Muscle of arm (tissue), 12 donors: ENCODE measurements around the gene CEMP1. TPM values are rescaled to one million over a fixed set of nuclear protein-coding genes. Genes with fewer than 3 reads are reported as not detected.

ENCODE experiments used
- DNase-seq: peaks from one replicate; pipeline ENCODE4 v3.0.0-alpha.2; 2013
- polyA plus RNA-seq, 12 donors: library from polyadenylated mRNA; unstranded; fragments of 120-200 nt; gene quantifications; one replicate each; pipeline ENCODE4 v1.2.1, GENCODE V29; 2013; ENCODE audit not compliant: insufficient read length in 12 of 12

CEMP1 gene
- polyA plus RNA-seq, 12 donors = 1.4 to 3.2 (median 1.9) TPM; not detected in 3

GRCh38 chr16:2505695-2506094, 25.5 kb downstream of the CEMP1 start:
- DNase-seq = no peak

DNA sequence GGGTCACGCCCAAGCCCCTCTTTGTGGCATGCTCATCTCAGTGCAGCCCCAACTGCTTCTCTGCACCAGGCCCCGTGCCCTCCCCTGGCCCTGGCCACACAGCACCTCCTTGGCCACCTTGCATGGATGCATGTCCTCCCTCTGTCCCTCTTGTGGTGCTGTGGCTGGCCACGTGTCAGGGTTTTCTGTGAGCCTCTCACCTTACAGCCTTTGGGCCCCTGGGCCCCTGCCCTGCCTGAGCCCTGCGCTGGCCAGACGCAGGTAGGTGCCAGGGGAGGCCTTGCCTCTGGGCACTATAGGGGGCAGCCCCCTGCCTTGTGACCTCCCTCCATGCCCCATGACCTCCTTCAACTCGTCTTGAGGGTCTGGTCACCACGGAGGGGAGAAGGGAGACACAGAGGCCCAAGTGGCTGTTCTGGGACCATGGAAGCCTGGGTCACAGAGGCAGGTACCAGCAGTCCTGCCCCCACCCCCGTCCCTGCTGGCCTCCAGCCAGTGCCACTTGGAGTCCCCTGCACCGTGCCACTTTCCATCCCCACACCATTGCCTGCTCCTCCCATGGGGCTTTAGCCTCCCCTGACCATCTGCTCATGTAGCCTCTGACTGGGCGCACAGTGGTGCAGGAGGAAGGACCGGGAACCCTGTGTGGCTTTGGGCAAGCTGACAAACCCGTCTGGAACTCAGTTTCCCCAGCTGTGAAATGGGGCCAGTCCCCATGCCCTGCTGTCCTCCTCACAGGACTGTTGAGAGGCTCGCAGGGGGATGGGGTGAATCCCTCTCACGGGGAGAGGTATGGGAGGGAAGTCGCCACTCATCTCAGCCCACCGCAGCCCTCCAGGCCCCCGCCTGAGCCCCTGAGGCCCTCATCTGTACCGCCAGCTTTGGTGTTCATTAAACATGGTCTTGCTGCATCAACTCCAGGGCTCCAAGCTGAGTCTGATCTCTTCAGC, 29.0 kb downstream of the CEMP1 start:
- DNase-seq = no peak

- DNase-seq = peak; percentile 92
These were observed 30.1 kb downstream of the CEMP1 start for GRCh38 chr16:2500918-2501750.

- DNase-seq = no peak
These were observed 30.7 kb downstream of the CEMP1 start for GRCh38 chr16:2500430-2500917.

DNA sequence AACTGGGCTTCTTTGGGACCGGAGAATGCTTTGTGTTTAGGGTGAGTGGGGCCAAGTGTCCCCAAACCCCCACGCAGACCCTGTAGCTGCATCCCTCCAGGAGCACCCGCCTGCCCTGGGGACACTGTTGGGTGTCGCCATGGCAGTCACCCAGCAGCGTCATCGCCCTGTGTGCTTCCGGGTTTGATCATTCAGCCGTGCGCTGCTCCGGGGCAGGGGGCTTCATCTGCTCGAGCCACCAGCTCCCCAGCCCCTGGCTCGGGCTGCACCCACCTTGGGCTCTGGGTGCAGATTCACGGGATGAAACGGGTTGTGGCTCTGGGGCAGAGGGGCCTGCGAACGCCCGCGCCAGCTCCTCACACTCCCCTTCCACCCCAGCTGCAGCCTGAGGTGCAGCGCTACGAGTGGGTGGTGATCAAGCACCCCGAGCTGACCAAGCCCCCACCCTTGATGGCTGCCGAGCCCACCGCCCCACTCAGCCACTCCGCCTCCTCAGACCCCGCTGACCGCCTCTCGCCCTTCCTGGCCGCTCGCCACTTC, 31.2 kb downstream of the CEMP1 start:
- DNase-seq = no peak

DNA sequence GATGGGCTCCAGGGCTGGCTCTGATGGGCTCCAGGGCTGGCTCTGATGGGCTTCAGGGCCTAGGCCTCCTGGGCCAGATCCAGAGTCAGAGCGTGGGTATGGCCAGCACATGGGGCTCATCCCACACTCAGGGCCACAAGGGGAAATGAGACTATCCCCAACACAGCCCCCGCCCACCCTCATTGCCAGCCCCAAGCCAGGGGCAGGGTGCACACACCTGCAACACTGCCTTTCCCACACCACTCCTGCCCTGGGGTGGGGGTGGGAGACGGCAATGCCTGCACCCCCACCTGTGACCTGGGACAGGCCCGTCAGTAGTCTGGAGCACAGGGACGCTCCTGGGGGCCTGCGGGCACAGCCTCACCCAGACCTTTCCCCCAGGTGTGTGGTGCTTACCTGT, 31.8 kb downstream of the CEMP1 start:
- no peak for DNase-seq

GRCh38 chr16:2498531-2499253, 32.5 kb downstream of the CEMP1 start:
- no peak for DNase-seq

DNA sequence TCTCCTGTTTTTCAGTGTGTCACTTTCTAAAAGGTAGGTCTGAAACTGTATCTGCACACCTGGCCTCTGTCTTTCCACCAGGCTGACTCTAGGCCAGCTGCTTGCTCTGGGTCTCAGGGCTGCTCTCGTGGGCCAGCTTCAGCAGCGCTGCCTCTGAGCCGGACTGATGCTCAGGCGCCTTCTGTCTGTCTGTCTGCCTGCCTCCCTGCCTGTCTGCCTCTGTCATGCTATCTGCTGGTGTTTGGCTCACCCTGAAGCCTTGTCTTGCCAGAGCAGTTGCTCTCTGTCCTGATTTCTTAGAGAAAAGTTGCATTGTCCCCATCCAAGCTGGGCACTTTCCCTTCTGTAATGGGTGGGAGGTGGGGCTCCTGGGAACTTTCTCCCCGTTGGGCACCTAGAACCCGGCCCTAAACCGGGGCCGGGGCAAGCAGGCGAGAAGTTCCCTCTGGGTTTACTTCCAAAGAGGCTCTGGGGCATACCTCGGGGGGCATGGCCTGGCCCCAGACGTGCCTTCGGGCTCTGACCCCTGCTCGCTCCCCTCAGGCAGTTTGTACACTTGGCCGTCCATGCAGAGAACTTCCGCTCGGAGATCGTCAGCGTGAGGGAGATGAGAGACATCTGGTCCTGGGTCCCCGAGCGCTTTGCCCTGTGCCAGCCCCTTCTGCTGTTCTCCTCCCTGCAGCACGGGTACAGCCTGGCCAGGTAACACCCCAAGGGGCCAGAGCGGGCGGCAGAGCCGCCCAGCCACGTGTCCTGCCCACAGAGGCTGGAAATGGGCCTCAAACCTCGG, 33.3 kb downstream of the CEMP1 start:
- DNase-seq = no peak

- no peak for DNase-seq
These were observed 34.0 kb downstream of the CEMP1 start for GRCh38 chr16:2497116-2497630.

GRCh38 chr16:2496223-2497115, 34.7 kb downstream of the CEMP1 start:
- no peak for DNase-seq

DNA sequence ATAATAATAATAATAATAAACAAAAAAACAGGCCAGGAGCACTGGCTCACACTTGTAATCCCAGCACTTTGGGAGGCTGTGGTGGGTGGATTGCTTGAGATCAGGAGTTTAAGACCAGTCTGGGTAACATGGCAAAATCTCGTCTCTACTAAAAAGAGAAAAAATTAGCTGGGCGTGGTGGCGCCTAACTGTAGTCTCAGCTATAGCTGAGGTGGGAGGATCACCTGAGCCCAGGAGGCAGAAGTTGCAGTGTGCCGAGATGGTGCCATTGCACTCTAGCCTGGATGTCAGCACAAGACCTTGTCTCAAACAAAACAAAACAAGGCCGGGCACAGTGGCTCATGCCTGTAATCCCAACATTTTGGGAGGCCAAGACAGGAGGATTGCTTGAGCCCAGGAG, 36.2 kb downstream of the CEMP1 start:
- no peak for DNase-seq

DNA sequence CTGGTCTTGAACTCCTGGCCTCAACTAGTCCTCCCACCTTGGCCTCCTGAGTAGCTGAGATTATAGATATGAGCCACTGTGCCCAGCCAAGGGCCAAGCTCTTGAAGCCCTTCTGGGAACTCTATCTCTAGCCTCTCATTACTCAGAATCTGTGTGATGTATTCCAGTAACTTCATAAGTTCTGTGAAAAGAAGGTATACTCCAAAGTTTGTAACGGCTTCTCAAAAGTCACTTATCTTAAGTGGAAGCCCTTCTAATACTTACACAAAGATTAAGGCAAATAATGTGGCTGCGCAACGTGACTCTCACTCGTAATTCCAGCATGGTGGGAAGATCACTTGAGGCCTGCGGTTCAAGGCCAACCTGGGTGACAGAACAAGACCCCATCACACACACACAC, 36.6 kb downstream of the CEMP1 start:
- no peak for DNase-seq

DNA sequence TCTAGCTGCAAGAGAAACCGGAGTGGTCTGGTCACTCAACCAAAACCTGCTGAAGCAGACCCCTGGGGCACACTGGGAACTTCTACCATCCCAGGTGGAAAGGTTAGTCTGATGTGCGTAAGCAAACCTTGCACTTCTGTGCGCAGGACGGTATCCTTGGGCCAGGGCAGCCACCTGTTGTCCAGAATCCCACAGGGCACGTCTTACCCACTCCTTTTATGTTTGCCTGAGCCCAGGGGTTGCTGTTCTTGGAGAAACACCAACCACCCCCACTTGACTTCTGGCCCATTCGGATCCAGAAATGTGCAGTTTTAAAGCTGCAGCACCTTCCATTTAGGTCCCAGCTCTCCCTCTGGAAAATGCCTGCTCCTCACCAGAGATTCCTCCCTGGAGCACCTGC, 37.6 kb downstream of the CEMP1 start:
- no peak for DNase-seq

GRCh38 chr16:2492292-2492691, 38.9 kb downstream of the CEMP1 start:
- DNase-seq = no peak

DNA sequence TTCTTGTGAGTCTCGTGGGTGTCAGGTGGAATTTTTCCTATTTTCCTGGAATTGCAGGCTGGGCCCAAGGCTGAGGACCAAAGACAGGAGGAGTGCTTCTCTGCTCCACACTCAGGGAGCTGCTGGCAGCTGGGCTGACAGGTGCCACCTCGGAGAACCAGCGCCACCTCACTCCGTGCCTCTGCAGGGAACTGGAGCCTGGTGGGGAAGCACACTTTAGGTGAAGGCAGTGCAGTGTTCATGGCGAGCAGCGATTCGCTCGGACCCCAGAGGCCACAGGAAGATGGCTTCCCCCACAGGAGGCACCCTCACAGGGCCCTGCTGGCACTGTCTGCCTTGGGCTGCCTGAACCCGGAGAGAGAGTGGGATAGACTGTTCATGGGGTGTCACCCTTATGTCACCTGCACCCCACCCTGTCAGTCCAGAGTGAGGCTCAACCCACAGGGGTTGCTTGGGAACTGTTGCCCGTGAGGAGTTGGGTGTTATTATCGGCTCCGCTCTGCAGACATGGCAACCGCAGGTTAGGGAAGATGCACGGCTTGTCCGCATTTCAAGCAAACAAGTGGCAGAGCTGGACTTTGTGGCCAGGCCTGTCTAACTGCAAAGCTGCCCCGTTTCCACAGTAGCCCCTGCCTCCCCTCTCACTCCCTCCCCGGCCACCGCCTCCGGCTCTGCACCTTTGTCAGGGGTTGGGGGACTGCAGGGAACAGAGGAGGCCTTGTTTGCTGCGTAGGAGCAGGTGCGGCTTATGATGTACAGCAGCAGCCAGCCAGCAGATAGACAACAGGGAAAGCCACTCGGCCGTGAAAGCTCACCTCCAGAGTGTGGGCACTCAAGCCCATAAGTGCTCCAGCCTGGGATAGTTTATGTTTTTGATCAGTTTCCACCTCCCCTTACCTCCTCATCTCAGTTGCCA, 40.8 kb downstream of the CEMP1 start:
- no peak for DNase-seq

GRCh38 chr16:2489581-2489980, 41.6 kb downstream of the CEMP1 start:
- no peak for DNase-seq

- DNase-seq = no peak
These were observed 43.2 kb downstream of the CEMP1 start for GRCh38 chr16:2487903-2488531.

DNA sequence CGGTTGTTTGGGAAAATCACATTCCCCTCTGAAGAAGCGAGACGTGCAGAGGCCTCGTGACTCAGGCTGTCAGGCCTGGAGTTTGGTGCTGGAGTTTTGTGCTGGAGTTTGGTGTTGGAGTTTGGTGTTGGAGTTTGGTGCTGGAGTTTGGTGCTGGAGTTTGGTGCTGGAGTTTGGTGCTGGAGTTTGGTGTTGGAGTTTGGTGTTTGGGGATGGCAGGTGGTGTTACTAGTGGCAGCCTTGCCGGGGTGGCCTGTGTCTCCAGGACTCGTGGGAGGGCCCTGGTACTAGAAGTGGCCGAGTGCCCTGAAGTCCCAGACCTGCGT, 43.7 kb downstream of the CEMP1 start:
- DNase-seq = no peak
